ENCODE results near the gene APBA1. TPM values are rescaled to one million over a fixed set of nuclear protein-coding genes. Genes with fewer than 3 reads are reported as not detected.

The APBA1 gene
- total RNA-seq, 1 experiment from 2014 or later: 1.8 TPM

GRCh38 chr9:69472101-69472620 lies 200.0 kb downstream of the APBA1 start:
- no peaks in the 10 kb centered on the region; the same call in none of the 2 replicates for H3K4me1 ChIP-seq (ENCODE audit: insufficient read depth, low read length)
- no peak overlapping the region for H2BK5ac ChIP-seq (ENCODE audit: insufficient read length, low read length)
- no peaks in the 10 kb centered on the region for H3K9me3 ChIP-seq (ENCODE audit: control insufficient read depth, low read depth, low read length)
- no peak overlapping the region for H4K5ac ChIP-seq (ENCODE audit: insufficient read length, low read depth, low read length)
- no peaks in the 10 kb centered on the region for H3K23me2 ChIP-seq (ENCODE audit: insufficient read length, low read depth, low read length, poor library complexity, severe bottlenecking)
- H2BK12ac ChIP-seq (ENCODE audit: insufficient read length, low read depth, low read length): no peak overlapping the region
- H3K56ac ChIP-seq (ENCODE audit: insufficient read length, low read depth, low read length): no peak overlapping the region
- H3K18ac ChIP-seq (ENCODE audit: insufficient read length, low read depth, low read length): no peak overlapping the region
- H3K23ac ChIP-seq (ENCODE audit: insufficient read length, low read depth, low read length): no peak overlapping the region
- no peaks in the 10 kb centered on the region for H3K27me3 ChIP-seq (ENCODE audit: insufficient read depth, low read length)
- no peak overlapping the region for H4K8ac ChIP-seq (replicated peaks; ENCODE audit: insufficient read length, low read depth, low read length)
- no peak overlapping the region for H3K9ac ChIP-seq (ENCODE audit: extremely low read depth, insufficient read length, low read length)
- no peak overlapping the region for H2BK15ac ChIP-seq (ENCODE audit: low read depth, low read length)
- H3K4me2 ChIP-seq (ENCODE audit: insufficient read depth, insufficient read length, low read length): no peak overlapping the region
- no peak overlapping the region for H3T11ph ChIP-seq (ENCODE audit: low read length)
- no peak overlapping the region for H4K91ac ChIP-seq (ENCODE audit: insufficient read length, low read depth, low read length)
- no peak for DNase-seq
- no peak overlapping the region for H3K14ac ChIP-seq (ENCODE audit: insufficient read depth, low read length)
- H2BK120ac ChIP-seq (ENCODE audit: low read depth, low read length, poor library complexity, severe bottlenecking): no peak overlapping the region
- Mint-ChIP-seq H3K27ac (no peak overlapping the region), H3K4me1 (peaks cover 16 to 22% of the 10 kb centered on the region in 2 experiments), H3K4me3 (no peak overlapping the region), H3K9me3 (peaks cover 3 to 12% of the 10 kb centered on the region in 2 experiments; a peak in 3 of 5 replicates), H3K36me3 (ENCODE audit: insufficient read depth in 1 of 3, low read depth in 3 of 3) (peaks cover 0 to 11% (median 4%) of the 10 kb centered on the region in 3 experiments; a peak in 4 of 7 replicates), H3K27me3 (ENCODE audit: low read depth) (peaks cover 10% of the 10 kb centered on the region)
- no peak overlapping the region for H2BK20ac ChIP-seq (ENCODE audit: low read depth, low read length, poor library complexity, severe bottlenecking)
- H2AFZ ChIP-seq (ENCODE audit: low read length): no peak overlapping the region
- no peaks in the 10 kb centered on the region for H3K79me2 ChIP-seq (ENCODE audit: insufficient read depth, low read length)
- WGBS (ENCODE audit: extremely low coverage, insufficient read length, low lambda C conversion rate): no CpG with 5 or more reads among the region's 2 CpGs
- no peak overlapping the region for H2AK5ac ChIP-seq (ENCODE audit: insufficient read length, low read length)
- H3K27ac ChIP-seq (ENCODE audit: insufficient read length, low read depth, low read length): no peak overlapping the region
- no peaks in the 10 kb centered on the region for H4K20me1 ChIP-seq (ENCODE audit: control insufficient read depth, insufficient read depth, insufficient read length)
- no peak overlapping the region for H3K4ac ChIP-seq (ENCODE audit: low read depth, low read length)
- TF ChIP-seq CTCF (conservative IDR thresholded peaks at IDR 0.05): no peak
- H3K79me1 ChIP-seq (ENCODE audit: insufficient read depth, low read depth, low read length, poor library complexity, severe bottlenecking): no peaks in the 10 kb centered on the region

Data from H9 (cell line).